Vagina (tissue), 2 donors: ENCODE measurements around the gene UBA3.

Experiments used
- POLR2AphosphoS5 ChIP-seq, 2 donors: sonication (generic); formaldehyde crosslinking; IDR thresholded peaks; one replicate each; pipeline ENCODE4 v1.9.0; 2017; ENCODE audit warnings: antibody characterized with exemption in 2 of 2, mild to moderate bottlenecking in 2 of 2, low read depth in 1 of 2; ENCODE audit not compliant: insufficient read depth in 1 of 2
- TF ChIP-seq, protein P1 (sequence below), 3 experiments: fragments of 450-650 bp in 2 of 3; fragments of 200-600 bp in 1 of 3; sonication (generic) in 1 of 3; IDR thresholded peaks; one replicate each; pipeline ENCODE4 v1.5.1; 2017 to 2019; ENCODE audit warnings: antibody characterized with exemption in 3 of 3, mild to moderate bottlenecking in 2 of 3, moderate library complexity in 2 of 3

DNA sequence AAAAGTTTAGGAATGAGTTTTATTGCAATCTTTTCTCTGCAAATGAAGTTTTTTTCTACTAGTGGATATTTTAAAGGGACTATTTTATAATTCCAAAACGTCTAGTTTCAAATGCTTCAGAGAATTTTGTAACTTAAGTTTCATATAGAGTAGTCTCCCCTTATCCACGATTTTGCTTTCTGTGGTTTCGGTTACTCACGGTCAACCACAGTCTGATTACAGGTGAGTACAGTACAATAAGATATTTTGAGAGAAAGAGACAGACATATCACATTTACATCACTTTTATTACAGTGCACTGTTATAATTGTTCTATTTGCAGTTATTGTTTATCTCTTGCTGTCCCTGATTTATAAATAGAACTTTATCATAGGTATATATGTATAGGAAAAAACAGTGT is 59.3 kb downstream of the UBA3 start:
- TF ChIP-seq, protein P1, sequence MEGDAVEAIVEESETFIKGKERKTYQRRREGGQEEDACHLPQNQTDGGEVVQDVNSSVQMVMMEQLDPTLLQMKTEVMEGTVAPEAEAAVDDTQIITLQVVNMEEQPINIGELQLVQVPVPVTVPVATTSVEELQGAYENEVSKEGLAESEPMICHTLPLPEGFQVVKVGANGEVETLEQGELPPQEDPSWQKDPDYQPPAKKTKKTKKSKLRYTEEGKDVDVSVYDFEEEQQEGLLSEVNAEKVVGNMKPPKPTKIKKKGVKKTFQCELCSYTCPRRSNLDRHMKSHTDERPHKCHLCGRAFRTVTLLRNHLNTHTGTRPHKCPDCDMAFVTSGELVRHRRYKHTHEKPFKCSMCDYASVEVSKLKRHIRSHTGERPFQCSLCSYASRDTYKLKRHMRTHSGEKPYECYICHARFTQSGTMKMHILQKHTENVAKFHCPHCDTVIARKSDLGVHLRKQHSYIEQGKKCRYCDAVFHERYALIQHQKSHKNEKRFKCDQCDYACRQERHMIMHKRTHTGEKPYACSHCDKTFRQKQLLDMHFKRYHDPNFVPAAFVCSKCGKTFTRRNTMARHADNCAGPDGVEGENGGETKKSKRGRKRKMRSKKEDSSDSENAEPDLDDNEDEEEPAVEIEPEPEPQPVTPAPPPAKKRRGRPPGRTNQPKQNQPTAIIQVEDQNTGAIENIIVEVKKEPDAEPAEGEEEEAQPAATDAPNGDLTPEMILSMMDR (IDR thresholded peaks at IDR 0.05), result no peak
- TF ChIP-seq POLR2AphosphoS5 (IDR thresholded peaks at IDR 0.05; ENCODE audit: insufficient read depth in 1 of 2, low read depth in 1 of 2), result no peak
